Right renal cortex interstitium (tissue), 3 donors: ENCODE data around the gene RYR3. TPM values are rescaled to one million over a fixed set of nuclear protein-coding genes. Genes with fewer than 3 reads are reported as not detected.

Source experiments
- DNase-seq, 3 donors: peaks; one replicate each; pipeline ENCODE4 v3.0.0-alpha.2; 2013; ENCODE audit warnings: low read depth in 3 of 3, low spot score in 2 of 3
- polyA plus RNA-seq, 3 donors: library from polyadenylated mRNA; unstranded; fragments of 120-200 nt; gene quantifications; one replicate each; pipeline ENCODE4 v1.2.1, GENCODE V29; 2013; ENCODE audit not compliant: insufficient read length in 3 of 3

RYR3 gene
- polyA plus RNA-seq, 3 donors = 4.4 to 8.0 (median 5.9) TPM

DNA sequence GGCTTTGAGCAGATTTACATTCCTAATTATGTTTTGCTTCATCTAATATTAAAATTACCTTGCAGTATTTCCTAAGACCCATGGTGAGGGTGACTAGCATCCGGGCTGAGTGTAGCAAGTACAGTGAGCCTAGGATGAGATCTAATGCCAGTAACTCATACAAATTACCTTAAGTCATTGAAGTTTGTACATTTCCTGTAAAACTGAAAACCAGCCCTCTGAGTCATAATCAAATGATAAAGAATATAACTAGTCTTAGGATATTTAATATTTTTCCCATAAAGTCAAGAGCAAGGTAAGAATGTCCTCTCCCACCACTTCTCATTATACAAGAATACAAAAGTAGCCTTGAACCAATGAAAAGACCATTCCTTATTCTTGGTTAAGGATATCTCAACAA lies 602.7 kb downstream of the RYR3 start:
- no peak for DNase-seq

Other genes with a start within 250 kb of the RYR3 start
- gene FMN1, start 116.3 kb upstream of the RYR3 start, polyA plus RNA-seq = 10 to 100 TPM; 14.2 to 18.6 (median 16.4) TPM